GM11168 (cell line): Measurements from ENCODE around the gene ZBTB46.

ENCODE experiments used
- in situ Hi-C: fragments of 300-500 bp; cut with MboI; formaldehyde crosslinking; loops from one replicate; pipeline ENCODE4 v1.12.0; 2022; ENCODE audit warnings: low sequenced_read_pairs; ENCODE audit not compliant: unreplicated experiment

ZBTB46 gene

GRCh38 chr20:63751471-63752271 is 79.4 kb downstream of the ZBTB46 start:
- in situ Hi-C loops = no loop called here

- in situ Hi-C loops = no loop called here
These were observed 80.1 kb downstream of the ZBTB46 start for GRCh38 chr20:63750807-63751470.

GRCh38 chr20:63749597-63750508 is 81.2 kb downstream of the ZBTB46 start:
- in situ Hi-C loops = no loop called here

GRCh38 chr20:63748934-63749270 is 82.2 kb downstream of the ZBTB46 start:
- in situ Hi-C loops = no loop called here

- in situ Hi-C loops = no loop called here
These were observed 82.8 kb downstream of the ZBTB46 start for GRCh38 chr20:63748070-63748933.

- in situ Hi-C loops = no loop called here
These were observed 83.4 kb downstream of the ZBTB46 start for GRCh38 chr20:63747622-63748069.

- in situ Hi-C loops = no loop called here
These were observed 84.2 kb downstream of the ZBTB46 start for GRCh38 chr20:63746751-63747315.

GRCh38 chr20:63745961-63746731 is 84.9 kb downstream of the ZBTB46 start:
- in situ Hi-C loops = no loop called here

GRCh38 chr20:63745424-63745805 is 85.6 kb downstream of the ZBTB46 start:
- in situ Hi-C loops = no loop called here

GRCh38 chr20:63744574-63745423 is 86.3 kb downstream of the ZBTB46 start:
- in situ Hi-C loops = no loop called here

- in situ Hi-C loops = no loop called here
These were observed 86.9 kb downstream of the ZBTB46 start for GRCh38 chr20:63744158-63744557.

GRCh38 chr20:63743210-63743970 is 87.7 kb downstream of the ZBTB46 start:
- in situ Hi-C loops = no loop called here

GRCh38 chr20:63742381-63743024 is 88.6 kb downstream of the ZBTB46 start:
- in situ Hi-C loops = no loop called here

GRCh38 chr20:63741676-63742380 is 89.2 kb downstream of the ZBTB46 start:
- in situ Hi-C loops = no loop called here

- in situ Hi-C loops = no loop called here
These were observed 89.7 kb downstream of the ZBTB46 start for GRCh38 chr20:63741354-63741675.

- in situ Hi-C loops = no loop called here
These were observed 90.3 kb downstream of the ZBTB46 start for GRCh38 chr20:63740627-63741353.
